OCI-LY7 (cell line): Measurements from ENCODE around the gene SH3BGRL3.

Experiments
- EZH2phosphoT487 ChIP-seq: fragments of 200-600 bp; sonication (generic); IDR thresholded peaks from 2 replicates; pipeline ENCODE4 v1.6.1; 2018; ENCODE audit warnings: low read depth, borderline replicate concordance, mild to moderate bottlenecking, mixed run types, antibody characterized with exemption, low read length, moderate library complexity, mixed read lengths
- TF ChIP-seq, protein P1 (sequence below): fragments of 200-600 bp; sonication (generic); conservative IDR thresholded peaks from 2 replicates; pipeline ENCODE4 v1.5.1; 2014; ENCODE audit warnings: mild to moderate bottlenecking, antibody characterized with exemption, low read length, moderate library complexity, mixed read lengths

DNA sequence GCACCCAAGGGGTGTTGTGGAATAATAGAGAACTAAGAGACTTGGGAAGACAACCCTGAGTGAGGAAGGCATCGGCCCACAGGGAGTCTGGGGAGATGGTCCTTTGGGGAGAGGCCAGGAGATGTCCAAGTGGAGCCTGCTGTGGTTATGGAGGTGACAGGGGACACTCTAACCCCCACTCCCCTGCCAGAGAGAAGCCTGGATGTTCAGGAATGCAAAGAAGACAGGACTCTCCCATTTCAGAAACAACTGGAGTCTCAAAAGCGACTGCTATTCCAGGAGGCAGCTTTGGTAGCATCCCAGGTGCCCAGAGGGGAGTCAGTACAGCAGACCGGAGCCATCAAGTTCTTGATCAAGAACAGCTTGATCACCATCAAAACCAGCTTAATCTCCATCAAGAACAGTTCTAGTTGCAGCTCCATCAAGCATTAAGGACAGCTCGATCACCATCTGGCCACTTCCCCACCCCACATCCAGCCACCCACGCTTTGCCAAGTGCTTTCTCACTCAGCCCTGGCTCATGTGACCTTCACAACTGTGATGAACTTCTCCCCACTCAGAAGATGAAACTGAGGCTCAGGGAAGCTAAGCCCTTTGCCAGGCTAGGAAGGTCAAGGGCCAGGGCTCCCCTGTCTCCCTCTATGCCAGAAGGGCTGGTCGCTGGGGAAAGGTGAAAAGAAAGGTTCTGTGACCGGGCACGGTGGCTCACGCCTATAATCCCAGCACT, 38.6 kb downstream of the SH3BGRL3 start:
- TF ChIP-seq, protein P1, sequence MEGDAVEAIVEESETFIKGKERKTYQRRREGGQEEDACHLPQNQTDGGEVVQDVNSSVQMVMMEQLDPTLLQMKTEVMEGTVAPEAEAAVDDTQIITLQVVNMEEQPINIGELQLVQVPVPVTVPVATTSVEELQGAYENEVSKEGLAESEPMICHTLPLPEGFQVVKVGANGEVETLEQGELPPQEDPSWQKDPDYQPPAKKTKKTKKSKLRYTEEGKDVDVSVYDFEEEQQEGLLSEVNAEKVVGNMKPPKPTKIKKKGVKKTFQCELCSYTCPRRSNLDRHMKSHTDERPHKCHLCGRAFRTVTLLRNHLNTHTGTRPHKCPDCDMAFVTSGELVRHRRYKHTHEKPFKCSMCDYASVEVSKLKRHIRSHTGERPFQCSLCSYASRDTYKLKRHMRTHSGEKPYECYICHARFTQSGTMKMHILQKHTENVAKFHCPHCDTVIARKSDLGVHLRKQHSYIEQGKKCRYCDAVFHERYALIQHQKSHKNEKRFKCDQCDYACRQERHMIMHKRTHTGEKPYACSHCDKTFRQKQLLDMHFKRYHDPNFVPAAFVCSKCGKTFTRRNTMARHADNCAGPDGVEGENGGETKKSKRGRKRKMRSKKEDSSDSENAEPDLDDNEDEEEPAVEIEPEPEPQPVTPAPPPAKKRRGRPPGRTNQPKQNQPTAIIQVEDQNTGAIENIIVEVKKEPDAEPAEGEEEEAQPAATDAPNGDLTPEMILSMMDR, result no peak
- no peak for TF ChIP-seq EZH2phosphoT487
